Retinal pigment epithelial cell (primary cell): Measurements from ENCODE around the gene ZBTB8A.
"Not testable (repeated sequence)": the region's sequence is repeated elsewhere in the genome, so short reads cannot be mapped to it uniquely, and the experiment has no call there.

Experiments
- DNase-seq: peaks from one replicate; pipeline ENCODE4 v3.0.0-alpha.2; 2010; ENCODE audit warnings: low read depth
- H3K4me3 ChIP-seq: 2 replicates; pipeline ENCODE4 v1.5.1; 2011; ENCODE audit warnings: mild to moderate bottlenecking, low read length, control low read depth, moderate library complexity
- CTCF ChIP-seq: conservative IDR thresholded peaks from 2 replicates; pipeline ENCODE4 v1.5.1; 2011; ENCODE audit warnings: low read depth, low read length, control low read depth, inconsistent platforms

Gene ZBTB8A

GRCh38 chr1:32509939-32510338 is 29.3 kb upstream of the ZBTB8A start:
- H3K4me3 ChIP-seq: no peak overlapping the region
- TF ChIP-seq CTCF: no peak
- DNase-seq: no peak

- no peak for TF ChIP-seq CTCF
- DNase-seq: no peak
- no peak overlapping the region for H3K4me3 ChIP-seq
Observed at GRCh38 chr1:32516402-32516801, 22.8 kb upstream of the ZBTB8A start.

- no peak overlapping the region for H3K4me3 ChIP-seq
- DNase-seq: no peak
- TF ChIP-seq CTCF: no peak
Observed at GRCh38 chr1:32518976-32519375, 20.3 kb upstream of the ZBTB8A start.

- DNase-seq: no peak
- no peak overlapping the region for H3K4me3 ChIP-seq
- no peak for TF ChIP-seq CTCF
Observed at GRCh38 chr1:32521165-32521564, 18.1 kb upstream of the ZBTB8A start.

GRCh38 chr1:32525053-32525452 is 14.2 kb upstream of the ZBTB8A start:
- no peak for TF ChIP-seq CTCF
- no peak for DNase-seq
- H3K4me3 ChIP-seq: no peak overlapping the region

- H3K4me3 ChIP-seq: no peak overlapping the region
- no peak for TF ChIP-seq CTCF
- no peak for DNase-seq
Observed at GRCh38 chr1:32525661-32526444, 13.4 kb upstream of the ZBTB8A start.

- DNase-seq, H3K4me3 ChIP-seq: not testable (repeated sequence)
Observed at GRCh38 chr1:32528550-32528949, 10.7 kb upstream of the ZBTB8A start.
